Measurements from ENCODE around the gene LCMT2.

Gene LCMT2

DNA sequence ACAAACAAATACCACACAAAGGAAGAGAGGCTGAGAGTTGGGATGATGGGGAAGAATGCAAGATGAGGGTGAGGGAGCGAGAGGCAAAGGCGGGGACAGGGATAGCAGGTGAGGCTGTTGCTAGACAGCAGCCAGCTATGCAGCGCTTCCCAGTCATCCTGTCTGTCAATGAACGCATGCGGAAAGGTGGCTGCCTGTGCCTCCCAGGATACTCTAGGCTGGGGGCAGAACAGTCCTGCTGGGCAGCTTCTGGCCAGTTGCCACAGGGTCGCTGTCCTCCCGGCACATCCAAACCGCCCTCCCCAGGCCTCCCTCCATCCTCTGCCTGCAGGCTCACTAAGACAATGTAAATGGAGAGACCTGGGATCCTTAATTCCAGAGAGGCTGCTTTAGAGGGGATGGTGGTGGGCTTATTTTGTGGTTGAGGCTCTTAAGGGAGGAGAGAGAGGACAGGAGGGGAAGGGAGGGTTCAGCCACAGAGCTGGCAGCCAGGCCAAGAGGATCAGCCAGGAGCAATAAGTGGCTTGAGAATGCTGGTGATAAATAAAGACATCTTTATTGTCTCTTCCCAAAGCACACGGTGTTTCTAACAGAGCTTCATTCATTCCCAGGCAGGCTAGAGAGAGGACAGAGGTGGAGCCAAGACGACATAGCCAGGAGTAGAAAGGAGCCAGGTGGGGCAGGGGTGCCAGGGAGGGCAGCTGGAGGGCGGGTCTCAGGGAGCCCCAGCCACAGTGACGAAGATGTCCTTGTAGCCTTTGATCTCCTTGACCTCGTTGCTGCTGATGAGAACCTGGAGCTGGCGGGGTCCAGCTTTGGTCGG lies 54.4 kb downstream of the LCMT2 start:
- DNase-seq (ENCODE audit: low read depth): no peak

GRCh38 chr15:43274136-43274535 lies 56.2 kb downstream of the LCMT2 start:
- DNase-seq (ENCODE audit: low read depth): no peak
